Natural killer cell treated with Interleukin-12 subunit alpha and Interleukin-12 subunit beta and Interleukin-15 and Interleukin-18, amount 100 ng/mL, for 72 hours (primary cell): ENCODE results near the gene STK11IP. TPM values are rescaled to one million over a fixed set of nuclear protein-coding genes. Genes with fewer than 3 reads are reported as not detected.

Experiments used
- ATAC-seq, 2 donors: fragments of 150-1000 bp; cut with Tn5 transposase in 1 of 2; sonication (Bioruptor Pico), chemical (Tn5 transposase) in 1 of 2; 2 replicates each; pipeline ENCODE4 v1.10.0; 2021
- DNase-seq: peaks from one replicate; pipeline ENCODE4 v3.0.0; 2022; ENCODE audit warnings: low spot score
- H3K27ac Mint-ChIP-seq, 2 donors: 1 replicate in 1 of 2; 2 replicates in 1 of 2; pipeline ENCODE4 v1.8.0; 2022; ENCODE audit warnings: mixed read lengths in 2 of 2, mild to moderate bottlenecking in 1 of 2, moderate library complexity in 1 of 2
- H3K27me3 Mint-ChIP-seq, 2 donors: 1 replicate in 1 of 2; 2 replicates in 1 of 2; pipeline ENCODE4 v1.8.0; 2022; ENCODE audit warnings: mixed read lengths in 2 of 2
- H3K36me3 Mint-ChIP-seq: one replicate; pipeline ENCODE4 v1.8.0; 2022; ENCODE audit warnings: mixed read lengths
- H3K4me1 Mint-ChIP-seq, 2 donors: 1 replicate in 1 of 2; 2 replicates in 1 of 2; pipeline ENCODE4 v1.8.0; 2022; ENCODE audit warnings: low read depth in 2 of 2, mixed read lengths in 2 of 2, mild to moderate bottlenecking in 1 of 2
- H3K4me3 Mint-ChIP-seq: one replicate; pipeline ENCODE4 v1.8.0; 2022; ENCODE audit warnings: mixed read lengths
- H3K9me3 Mint-ChIP-seq: 2 replicates; pipeline ENCODE4 v1.8.0; 2022; ENCODE audit warnings: mixed read lengths
- total RNA-seq, 2 donors: library from RNA; stranded (reverse); gene quantifications; one replicate each; pipeline ENCODE4 v1.2.3, GENCODE V29; 2022

The STK11IP gene
- total RNA-seq, 2 donors from 2014 or later, result 27.7 to 50.7 TPM

DNA sequence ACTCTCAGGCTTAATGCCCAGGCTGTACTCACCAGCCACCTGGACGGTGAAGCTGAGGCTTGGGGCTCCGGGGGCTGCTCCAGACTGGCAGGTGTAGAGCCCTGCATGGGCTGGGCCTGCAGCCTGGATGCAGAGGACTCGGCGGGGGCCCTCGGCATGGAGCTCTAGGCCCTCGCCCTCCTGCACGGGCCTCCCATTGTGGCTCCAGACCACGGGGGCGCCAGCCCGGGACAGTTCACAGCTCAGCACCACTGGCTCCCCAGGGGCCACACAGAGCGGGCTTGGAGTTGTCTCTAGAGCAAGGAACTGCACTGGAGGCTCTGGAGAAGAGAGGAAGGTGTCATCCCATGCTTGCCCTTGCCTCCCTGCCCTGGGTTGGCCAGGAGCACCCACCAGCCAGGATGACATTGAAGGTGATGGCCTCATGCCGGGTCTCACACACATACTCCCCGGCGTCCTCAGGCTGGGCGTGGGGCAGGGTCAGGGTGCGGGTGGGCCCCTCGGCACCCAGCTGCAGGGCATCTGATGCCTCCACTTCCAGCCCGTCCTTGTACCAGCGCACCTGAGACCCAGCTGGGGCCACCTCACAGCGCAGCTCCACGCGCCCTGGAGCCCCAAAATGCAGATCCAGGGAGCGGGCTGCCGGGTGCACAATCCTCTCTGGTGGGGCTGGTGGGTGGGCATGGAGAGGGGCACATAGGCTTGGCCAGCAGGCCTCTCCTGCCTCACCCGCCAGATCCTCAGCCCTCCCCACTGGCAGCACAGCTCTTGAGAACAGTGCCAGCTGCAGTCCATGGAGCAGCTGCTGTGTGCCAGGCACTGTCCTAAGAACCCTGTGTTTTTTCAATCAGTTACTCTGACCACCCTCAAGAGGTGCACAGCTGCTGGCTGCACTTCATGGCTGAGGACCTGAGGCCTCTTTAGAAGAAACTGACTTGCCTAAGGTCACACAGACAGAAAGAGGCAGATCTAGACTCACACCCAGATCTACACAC, 39.6 kb upstream of the STK11IP start:
- peaks cover 0 to 4% of the 10 kb centered on the region in 2 donors for H3K27me3 Mint-ChIP-seq
- H3K9me3 Mint-ChIP-seq, result no peaks in the 10 kb centered on the region
- no peaks in the 10 kb centered on the region for H3K4me1 Mint-ChIP-seq

DNA sequence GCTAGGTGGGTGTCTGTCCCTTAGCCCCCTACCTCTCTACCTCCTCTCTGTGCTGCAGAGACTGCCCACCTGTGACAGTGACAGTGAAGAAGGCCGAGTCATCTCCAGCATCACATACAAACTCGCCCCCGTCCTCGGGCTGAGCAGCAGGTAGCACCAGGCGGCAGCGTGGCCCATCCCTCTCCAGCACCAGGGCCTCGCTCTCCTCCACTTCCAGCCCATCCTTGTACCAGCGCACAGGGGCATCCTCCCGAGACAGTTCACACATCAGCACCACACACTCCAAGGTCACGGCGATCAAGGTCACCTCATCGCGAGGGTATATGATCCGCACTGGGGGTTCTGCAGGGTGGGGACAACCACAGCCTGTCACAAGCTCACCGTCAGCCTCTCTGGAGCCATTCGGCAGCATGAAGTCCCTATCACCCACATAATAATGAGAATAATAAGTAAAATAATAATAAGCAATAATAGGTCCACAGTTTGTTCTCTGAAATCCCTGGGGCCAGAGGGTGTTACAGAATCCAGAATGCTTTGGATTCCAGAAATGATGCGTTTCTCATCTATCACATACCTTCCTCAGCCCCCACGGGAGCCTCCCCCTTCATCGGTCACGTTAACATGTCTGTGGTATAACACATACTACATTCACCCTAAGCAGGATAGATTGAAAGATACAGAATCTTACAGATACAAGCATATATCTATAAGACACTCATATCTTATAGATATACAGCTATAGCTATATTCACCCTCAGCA, 38.3 kb upstream of the STK11IP start:
- peaks cover 0 to under 1% of the 10 kb centered on the region in 2 donors for H3K27me3 Mint-ChIP-seq
- no peaks in the 10 kb centered on the region for H3K4me1 Mint-ChIP-seq
- no peak overlapping the region for H3K4me3 Mint-ChIP-seq
- H3K27ac Mint-ChIP-seq, result no peak overlapping the region
- H3K36me3 Mint-ChIP-seq, result no peaks in the 10 kb centered on the region
- no peaks in the 10 kb centered on the region for H3K9me3 Mint-ChIP-seq
- ATAC-seq (no peak), DNase-seq (no peak)

More for the DNA sequence above, 39.6 kb upstream of the STK11IP start:
- DNase-seq (no peak), ATAC-seq (peak; percentile 8 to 11)
- Mint-ChIP-seq H3K36me3 (no peaks in the 10 kb centered on the region), H3K27ac (no peak overlapping the region), H3K4me3 (no peak overlapping the region)

DNA sequence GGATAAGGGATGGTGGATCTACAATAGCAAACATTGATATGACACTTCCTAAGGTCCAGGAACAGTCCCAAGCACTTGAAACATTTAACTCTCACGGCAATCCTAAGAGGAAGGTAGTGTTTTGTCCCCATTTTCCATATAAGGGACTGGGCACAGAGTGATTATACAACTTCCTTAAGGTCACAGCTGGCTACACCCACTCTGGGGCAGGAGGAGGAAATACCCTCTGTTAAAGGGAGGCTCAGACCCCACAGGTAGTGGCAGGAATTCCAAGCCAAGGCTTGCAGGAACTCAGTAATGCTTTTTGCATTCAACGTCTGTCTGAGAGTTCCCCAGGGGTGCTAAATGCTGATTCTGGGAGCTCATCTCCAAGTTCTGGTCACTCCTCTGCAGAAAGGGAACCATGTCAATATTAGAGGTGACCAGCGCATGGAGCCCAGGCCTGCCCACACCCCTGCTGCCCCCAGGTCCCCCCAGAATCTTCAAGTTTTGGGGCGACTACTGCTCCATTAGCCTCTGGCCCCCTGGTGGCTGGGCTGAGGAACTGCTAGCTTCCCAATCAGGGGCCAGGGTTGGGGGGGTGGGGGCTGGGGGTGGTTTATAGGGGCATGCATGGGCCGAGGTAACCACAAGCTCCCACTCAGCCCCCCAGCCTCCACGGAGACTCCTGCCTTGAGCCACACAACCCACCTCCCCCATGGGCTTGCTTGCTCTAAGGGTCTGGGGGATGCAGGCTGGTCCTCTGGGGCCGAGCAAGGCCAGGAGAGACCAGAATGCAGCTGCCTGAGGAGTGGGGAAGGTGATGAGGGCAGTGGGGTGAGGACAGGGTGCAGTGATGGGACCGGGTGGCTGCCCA, 37.4 kb upstream of the STK11IP start:
- no peak for DNase-seq

DNA sequence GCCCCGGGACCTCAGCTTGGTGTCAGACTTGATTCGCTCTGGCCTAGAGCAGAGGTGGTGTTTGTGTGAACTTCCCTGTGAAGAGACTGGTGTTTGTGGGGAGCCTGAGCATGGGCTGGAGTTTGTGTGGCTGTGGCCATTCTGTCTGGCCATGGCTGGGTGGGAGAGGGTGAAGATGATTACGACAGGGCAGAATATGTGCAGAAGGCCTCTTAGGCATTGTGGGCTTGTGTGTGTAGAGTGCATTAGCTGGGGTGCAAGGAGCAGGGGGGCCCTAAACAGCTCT, 36.8 kb upstream of the STK11IP start:
- H3K27me3 Mint-ChIP-seq, result peaks cover 0 to 7% of the 10 kb centered on the region in 2 donors
- DNase-seq (no peak), ATAC-seq (no peak)
- no peaks in the 10 kb centered on the region for H3K9me3 Mint-ChIP-seq
- no peak overlapping the region for H3K4me3 Mint-ChIP-seq
- no peaks in the 10 kb centered on the region for H3K4me1 Mint-ChIP-seq
- H3K36me3 Mint-ChIP-seq, result no peaks in the 10 kb centered on the region
- no peak overlapping the region for H3K27ac Mint-ChIP-seq

More for the DNA sequence above, 37.4 kb upstream of the STK11IP start:
- Mint-ChIP-seq H3K36me3 (no peaks in the 10 kb centered on the region), H3K27me3 (peaks cover 0 to 6% of the 10 kb centered on the region in 2 donors), H3K4me3 (no peak overlapping the region), H3K27ac (no peak overlapping the region), H3K9me3 (no peaks in the 10 kb centered on the region), H3K4me1 (no peaks in the 10 kb centered on the region)
- no peak for ATAC-seq

DNA sequence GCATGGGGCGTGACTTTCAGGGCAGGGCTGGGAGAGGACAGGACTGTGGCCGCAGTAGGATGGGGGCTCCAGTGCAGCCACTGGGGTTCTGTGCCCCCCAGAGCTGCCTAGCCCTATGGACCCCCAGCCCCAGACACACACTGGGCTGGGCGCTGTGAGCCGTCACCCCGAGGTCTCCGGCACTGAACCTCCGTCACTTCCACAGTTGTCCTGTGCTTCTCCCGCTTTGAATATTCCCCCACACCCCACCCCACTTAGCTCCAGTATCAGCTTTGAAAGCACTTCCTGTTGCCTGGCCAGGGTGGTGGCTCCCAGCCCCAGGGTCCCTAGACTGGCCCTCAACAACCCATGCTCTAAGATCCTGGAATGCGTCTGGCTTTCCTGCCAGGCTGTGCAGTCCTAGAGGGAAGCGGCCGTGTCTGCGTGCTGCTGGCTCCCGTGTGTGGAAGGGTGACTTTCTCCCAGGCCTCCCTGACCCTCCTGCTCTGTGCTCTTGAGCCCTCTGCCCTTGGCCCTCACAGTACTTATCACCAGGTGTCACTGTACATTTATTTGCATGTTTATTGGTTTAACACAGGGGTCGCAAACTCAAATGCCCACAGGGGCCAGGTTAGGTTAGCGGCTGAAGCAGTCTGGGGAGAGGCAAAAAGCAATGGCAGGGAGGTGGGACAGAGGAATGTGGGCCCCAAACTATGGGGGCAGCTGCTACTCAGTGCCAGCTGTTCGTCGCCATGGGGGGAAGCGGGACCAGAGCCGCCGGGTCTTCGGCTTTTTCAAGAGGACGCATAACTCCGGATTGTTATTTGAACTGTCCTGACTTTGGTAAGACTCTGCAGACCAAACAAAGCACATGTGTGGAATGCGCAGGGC, 36.2 kb upstream of the STK11IP start:
- Mint-ChIP-seq H3K36me3 (no peaks in the 10 kb centered on the region), H3K4me1 (no peaks in the 10 kb centered on the region), H3K4me3 (no peak overlapping the region), H3K27ac (no peak overlapping the region), H3K9me3 (no peaks in the 10 kb centered on the region), H3K27me3 (peaks cover 0 to 11% of the 10 kb centered on the region in 2 donors)
- ATAC-seq (no peak), DNase-seq (no peak)

DNA sequence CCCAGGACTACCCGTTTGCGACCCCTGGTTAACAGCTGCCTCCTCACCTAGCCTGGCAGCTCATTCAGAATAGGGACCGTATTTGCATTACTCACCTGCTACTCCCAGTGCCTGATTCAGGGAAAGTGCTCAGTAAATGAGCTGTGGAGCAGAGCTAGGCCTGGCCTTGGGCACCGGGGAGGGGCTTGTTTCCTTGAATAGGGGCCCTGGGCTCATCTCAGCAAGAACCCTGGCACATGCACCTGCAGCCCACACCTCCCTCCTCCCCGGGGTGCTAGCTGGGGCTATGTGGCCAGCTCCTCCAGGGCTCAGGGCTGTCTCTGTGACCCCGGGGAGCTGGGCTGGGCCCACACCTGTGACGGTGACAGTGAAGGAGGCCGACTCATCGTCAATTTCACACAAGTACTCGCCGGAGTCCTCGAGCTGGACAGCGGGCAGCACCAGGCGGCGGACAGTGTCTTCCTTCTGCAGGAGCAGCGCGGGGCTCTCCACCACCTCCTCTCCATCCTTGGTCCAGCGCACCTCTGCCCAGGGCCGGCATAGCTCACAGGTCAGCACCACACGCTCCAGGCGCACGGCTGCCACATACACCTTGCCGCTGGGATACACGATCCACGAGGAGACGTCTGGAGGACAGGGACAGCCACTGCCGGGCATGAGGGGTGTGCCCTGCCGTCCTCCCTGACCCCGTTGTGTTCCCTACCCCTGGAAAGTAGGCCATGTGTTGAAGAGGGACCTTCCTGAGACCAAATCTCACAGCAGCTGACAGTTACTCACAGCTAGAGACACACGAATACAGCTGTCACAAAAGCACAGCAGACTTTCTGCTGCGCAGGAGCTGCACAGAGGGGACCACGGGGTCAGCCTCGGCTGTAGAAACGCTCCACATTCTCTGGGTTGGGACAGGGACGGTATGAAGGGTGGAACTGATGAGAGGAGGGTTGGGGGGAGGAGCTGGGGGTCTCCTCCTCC, 35.3 kb upstream of the STK11IP start:
- ATAC-seq (no peak), DNase-seq (no peak)
- Mint-ChIP-seq H3K27ac (no peak overlapping the region), H3K27me3 (peaks cover 0 to 15% of the 10 kb centered on the region in 2 donors), H3K4me1 (no peaks in the 10 kb centered on the region), H3K4me3 (no peak overlapping the region), H3K36me3 (no peaks in the 10 kb centered on the region), H3K9me3 (no peaks in the 10 kb centered on the region)

DNA sequence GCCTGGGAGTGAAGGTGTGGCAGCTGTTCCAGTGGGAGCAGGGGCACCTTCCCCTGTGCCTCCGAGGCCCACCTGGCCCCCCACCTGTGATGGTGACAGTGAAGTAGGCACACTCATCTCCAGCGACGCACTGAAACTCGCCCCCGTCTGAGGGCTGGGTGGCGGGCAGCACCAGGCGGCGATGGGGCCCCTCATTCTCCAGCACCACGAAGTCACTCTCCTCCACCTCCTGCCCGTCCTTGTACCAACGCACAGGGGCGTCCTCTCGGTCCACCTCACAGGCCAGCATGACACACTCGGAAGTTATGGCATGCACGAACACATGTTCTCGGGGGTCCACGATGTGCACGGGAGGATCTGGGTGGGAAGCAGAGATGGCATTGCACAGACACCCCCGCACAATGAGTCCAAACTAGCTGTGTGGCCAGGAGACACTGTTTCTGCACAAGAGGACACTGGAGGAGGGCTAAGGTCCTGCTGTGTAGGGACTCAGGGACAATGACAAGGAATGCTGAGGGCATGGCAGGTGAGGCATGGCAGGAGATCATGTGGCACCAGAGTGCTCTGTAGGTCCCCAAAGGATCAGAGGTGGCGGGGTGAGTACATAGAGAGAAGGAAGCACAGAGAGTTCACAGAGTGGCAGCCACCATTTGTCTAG, 34.3 kb upstream of the STK11IP start:
- H3K27me3 Mint-ChIP-seq, result peaks cover 0 to 19% of the 10 kb centered on the region in 2 donors
- no peaks in the 10 kb centered on the region for H3K36me3 Mint-ChIP-seq
- no peak overlapping the region for H3K27ac Mint-ChIP-seq
- H3K4me1 Mint-ChIP-seq, result no peaks in the 10 kb centered on the region
- ATAC-seq (no peak), DNase-seq (no peak)
- H3K9me3 Mint-ChIP-seq, result no peaks in the 10 kb centered on the region
- H3K4me3 Mint-ChIP-seq, result no peak overlapping the region

DNA sequence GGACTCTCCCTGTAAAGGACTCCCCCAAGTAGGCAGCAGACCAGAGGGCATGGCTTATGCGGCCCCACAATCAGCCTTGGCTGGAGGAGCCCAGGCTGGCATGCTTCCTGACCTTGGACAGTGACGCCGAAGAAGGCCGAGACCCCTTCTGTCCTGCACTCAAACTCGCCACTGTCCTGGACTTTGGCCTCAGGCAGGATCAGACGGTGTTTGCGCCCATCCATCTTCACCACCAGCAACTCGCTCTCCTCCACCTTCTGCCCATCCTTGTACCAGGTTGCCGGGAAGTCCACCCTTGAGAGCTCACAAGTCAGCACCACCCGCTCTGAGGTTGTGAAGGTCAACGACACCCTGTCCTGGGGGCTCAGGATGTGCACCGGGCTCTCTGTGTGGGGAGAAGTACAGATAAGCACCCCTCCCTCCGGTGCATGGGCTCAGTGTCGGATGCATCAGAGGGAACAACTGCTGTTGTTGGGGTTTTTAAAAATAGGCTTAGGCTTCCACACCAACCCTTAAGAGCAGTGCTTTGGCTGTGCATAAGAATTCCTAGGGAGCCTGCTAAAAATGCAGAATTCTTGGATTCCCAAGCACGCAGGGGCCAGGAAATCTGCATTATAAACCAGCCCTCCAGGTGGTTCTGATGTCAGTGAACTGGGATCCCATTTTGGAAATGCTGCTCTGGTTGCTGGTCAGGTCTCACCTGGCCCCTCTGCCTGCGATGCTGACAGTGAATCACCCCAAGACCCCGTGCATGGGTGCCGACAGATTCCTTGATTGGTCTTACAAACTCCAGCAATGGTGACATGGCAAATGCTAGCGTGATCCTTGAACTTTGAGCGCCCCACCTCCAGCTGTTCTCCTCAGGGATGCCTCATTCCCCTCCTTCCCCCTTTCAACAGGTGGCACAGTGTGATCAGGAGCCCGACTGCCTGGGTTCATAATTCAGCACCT, 32.3 kb upstream of the STK11IP start:
- ATAC-seq (no peak), DNase-seq (no peak)
- Mint-ChIP-seq H3K9me3 (no peaks in the 10 kb centered on the region), H3K27ac (no peak overlapping the region), H3K4me1 (no peaks in the 10 kb centered on the region), H3K4me3 (no peak overlapping the region), H3K27me3 (peaks cover 8 to 27% of the 10 kb centered on the region in 2 donors), H3K36me3 (no peaks in the 10 kb centered on the region)

DNA sequence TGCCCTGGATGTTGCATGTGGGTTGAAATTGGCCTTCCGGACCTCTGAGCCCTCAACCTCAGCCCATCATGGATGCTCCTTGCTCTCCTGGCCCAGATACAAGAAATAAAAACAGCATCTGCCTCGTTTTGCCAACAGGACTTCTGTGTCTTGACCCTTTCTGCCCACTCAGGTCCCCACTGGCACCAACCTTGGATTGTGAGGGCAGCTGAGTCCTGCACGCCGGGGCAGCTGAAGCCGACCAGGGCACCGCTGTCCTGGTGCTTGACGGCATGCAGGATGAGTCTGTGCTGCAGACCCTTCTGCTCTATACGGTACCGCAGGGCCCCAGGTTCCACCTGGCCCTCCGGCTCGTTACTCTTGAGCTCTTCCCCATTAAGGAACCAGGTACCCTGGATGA, 31.0 kb upstream of the STK11IP start:
- no peak for DNase-seq
- no peak overlapping the region for H3K27ac Mint-ChIP-seq
- H3K27me3 Mint-ChIP-seq, result peaks cover 11 to 27% of the 10 kb centered on the region in 2 donors
- H3K36me3 Mint-ChIP-seq, result no peaks in the 10 kb centered on the region
- no peaks in the 10 kb centered on the region for H3K9me3 Mint-ChIP-seq
- H3K4me3 Mint-ChIP-seq, result no peak overlapping the region
- H3K4me1 Mint-ChIP-seq, result peaks cover 0 to under 1% of the 10 kb centered on the region in 2 donors
- no peak for ATAC-seq

DNA sequence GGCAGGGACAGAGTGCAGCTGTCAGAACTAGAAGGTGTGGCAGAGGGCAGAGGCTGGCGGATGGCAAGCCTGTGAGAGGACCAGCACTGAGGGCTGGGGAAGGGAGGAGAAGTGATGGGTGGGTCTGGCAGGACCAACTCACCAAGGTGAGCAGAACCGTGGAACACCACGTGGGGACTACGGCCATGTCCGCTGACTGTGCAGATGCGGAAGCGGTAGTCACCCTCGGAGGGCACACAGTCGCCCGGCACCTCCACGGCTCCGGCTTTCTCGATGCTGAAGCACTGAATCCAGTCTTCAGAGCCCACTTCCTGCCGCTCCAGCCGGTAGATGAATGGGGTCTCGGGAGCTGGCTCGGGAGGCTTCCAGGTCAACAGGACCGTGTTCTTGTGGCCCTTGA, 30.5 kb upstream of the STK11IP start:
- DNase-seq (no peak), ATAC-seq (no peak)
- Mint-ChIP-seq H3K27me3 (peaks cover 16 to 32% of the 10 kb centered on the region in 2 donors), H3K27ac (no peak overlapping the region), H3K4me3 (no peak overlapping the region), H3K36me3 (no peaks in the 10 kb centered on the region), H3K4me1 (peaks cover 0 to 4% of the 10 kb centered on the region in 2 donors), H3K9me3 (no peaks in the 10 kb centered on the region)
